ENCODE measurements around the gene ZBTB33. TPM values are rescaled to one million over a fixed set of nuclear protein-coding genes. Genes with fewer than 3 reads are reported as not detected.

The ZBTB33 gene
- total RNA-seq, 6 donors from 2014 or later: 5.0 to 18.6 (median 12.6) TPM

DNA sequence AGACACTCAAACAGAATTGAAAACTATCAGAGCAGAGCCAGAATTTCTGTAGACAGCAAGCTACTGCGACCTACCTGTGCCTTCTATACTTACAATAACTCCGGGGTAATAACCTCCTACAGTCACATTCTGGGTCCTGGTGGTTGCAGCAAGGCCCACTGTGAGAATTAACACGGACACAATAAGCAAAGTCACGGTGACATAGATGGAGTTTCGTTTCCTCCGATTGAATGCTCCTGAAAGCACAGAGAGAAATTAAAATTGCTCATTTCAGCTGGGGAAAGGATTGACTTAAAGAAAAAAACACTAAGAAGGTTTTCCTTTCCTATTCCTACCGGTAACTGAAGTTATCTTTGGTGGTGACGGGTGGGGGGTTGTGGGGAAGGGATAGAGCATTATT is 53.6 kb downstream of the ZBTB33 start:
- 69 to 85% methylated on average over 7 to 8 of the region's 8 CpGs for WGBS, 2 donors
- H3K4me1 ChIP-seq: peaks cover 0 to 6% (median 2%) of the 10 kb centered on the region in 4 donors
- no peaks in the 10 kb centered on the region for H3K27me3 ChIP-seq
- H3K9me3 ChIP-seq: no peaks in the 10 kb centered on the region
- ATAC-seq (ENCODE audit: low FRiP score in 2 of 2): no peak
- peak overlapping the region in 1 of 4 donors; percentile 11 for H3K27ac ChIP-seq
- no peak overlapping the region for H3K4me3 ChIP-seq
- DNase-seq: no peak
- TF ChIP-seq POLR2A (IDR thresholded peaks at IDR 0.05): no peak
- no peak for TF ChIP-seq CTCF (IDR thresholded peaks at IDR 0.05)
- TF ChIP-seq EP300 (IDR thresholded peaks at IDR 0.05): no peak
- no peak for TF ChIP-seq POLR2AphosphoS5 (IDR thresholded peaks at IDR 0.05)
- no peaks in the 10 kb centered on the region for H3K36me3 ChIP-seq

DNA sequence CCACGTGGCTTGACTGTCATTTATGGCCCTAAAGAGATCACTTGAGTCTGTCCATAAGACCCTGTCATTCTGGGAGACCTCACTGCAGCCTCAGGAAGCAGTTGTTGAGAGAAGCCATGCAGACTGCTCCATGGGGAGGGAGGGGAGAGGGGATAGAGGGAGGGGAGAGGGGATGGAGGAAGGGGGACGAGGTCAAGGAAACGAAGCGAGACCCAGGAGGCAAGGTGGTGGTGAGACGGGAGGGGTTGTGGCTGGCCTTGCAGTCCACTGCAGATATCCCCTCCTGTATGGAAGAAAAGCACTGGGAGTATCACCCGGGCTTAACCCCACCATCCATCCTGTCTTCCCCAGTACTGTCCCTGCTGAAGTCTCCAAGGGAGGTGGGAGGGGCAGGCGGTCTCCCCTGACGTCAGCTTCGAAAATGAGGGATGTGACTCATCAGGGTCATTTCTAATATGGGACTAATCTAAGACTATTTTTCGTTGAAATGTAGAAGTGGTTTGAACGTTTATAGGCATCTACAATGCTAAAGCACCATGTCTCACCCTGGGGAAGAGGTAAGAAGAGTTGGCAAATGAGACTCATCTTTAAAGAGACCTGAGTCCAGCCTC is 55.0 kb downstream of the ZBTB33 start:
- no peaks in the 10 kb centered on the region for H3K27me3 ChIP-seq
- no peak for ATAC-seq (ENCODE audit: low FRiP score in 2 of 2)
- WGBS, 2 donors: 47 to 59% methylated on average over 11 of the region's 11 CpGs
- no peak for TF ChIP-seq POLR2AphosphoS5 (IDR thresholded peaks at IDR 0.05)
- no peak for TF ChIP-seq POLR2A (IDR thresholded peaks at IDR 0.05)
- no peak for TF ChIP-seq CTCF (IDR thresholded peaks at IDR 0.05)
- DNase-seq: no peak
- H3K4me1 ChIP-seq: peaks cover 4 to 18% (median 9%) of the 10 kb centered on the region in 4 donors
- no peaks in the 10 kb centered on the region for H3K36me3 ChIP-seq
- no peak overlapping the region for H3K4me3 ChIP-seq
- H3K9me3 ChIP-seq: no peaks in the 10 kb centered on the region
- no peak overlapping the region for H3K27ac ChIP-seq

DNA sequence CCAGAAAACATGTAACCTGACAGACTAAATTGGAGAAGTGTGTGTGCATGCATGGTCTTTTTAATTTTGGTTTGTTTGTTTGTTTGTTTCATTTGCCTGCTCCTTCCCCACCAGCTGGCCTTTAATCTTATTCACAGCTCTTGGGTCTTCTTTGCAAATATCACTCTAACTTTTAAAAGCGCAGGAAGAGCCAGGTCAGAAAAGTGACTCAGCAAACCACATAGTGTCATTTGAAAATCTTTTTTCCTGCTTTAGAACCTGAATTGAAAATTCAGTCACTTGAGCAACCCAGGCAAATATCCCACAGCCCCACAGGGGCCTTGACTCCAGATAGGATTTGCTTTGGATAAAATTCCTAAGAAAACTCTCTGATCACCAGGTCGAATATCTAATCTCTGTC is 56.0 kb downstream of the ZBTB33 start:
- Histone ChIP-seq H3K27ac (no peak overlapping the region), H3K27me3 (peaks cover 0 to 4% (median 0%) of the 10 kb centered on the region in 4 donors), H3K4me3 (no peak overlapping the region), H3K9me3 (no peaks in the 10 kb centered on the region), H3K4me1 (peaks cover 9 to 26% (median 11%) of the 10 kb centered on the region in 4 donors), H3K36me3 (no peaks in the 10 kb centered on the region)
- WGBS, 2 donors: 58 to 64% methylated on average over 2 of the region's 2 CpGs
- ATAC-seq (ENCODE audit: low FRiP score in 2 of 2) (no peak), DNase-seq (no peak)
- TF ChIP-seq POLR2AphosphoS5 (IDR thresholded peaks at IDR 0.05): no peak
- no peak for TF ChIP-seq EP300 (IDR thresholded peaks at IDR 0.05)
- TF ChIP-seq CTCF (IDR thresholded peaks at IDR 0.05): no peak
- TF ChIP-seq POLR2A (IDR thresholded peaks at IDR 0.05): no peak

Other genes starting within 250 kb of the ZBTB33 start
- not detected for gene RHOXF2B, start 173.1 kb upstream of the ZBTB33 start, total RNA-seq
- 1 to 10 TPM in 2 of 6 donors, under 1 TPM in 2, not detected in 2; 0.47 to 3.1 (median 1.5) TPM for gene RHOXF1, start 134.9 kb upstream of the ZBTB33 start, total RNA-seq
- gene RHOXF2, start 92.2 kb upstream of the ZBTB33 start, total RNA-seq: under 1 TPM in 2 of 6 donors, not detected in 4; 0.10 to 0.29 TPM
- 1 to 10 TPM; 1.0 to 3.3 (median 1.6) TPM for gene TMEM255A, start 60.6 kb downstream of the ZBTB33 start, total RNA-seq
- gene ATP1B4, start 111.3 kb downstream of the ZBTB33 start, total RNA-seq: not detected
- 100 to 1,000 TPM in 4 of 6 donors, 10 to 100 TPM in 2; 28.0 to 145 (median 125) TPM for gene LAMP2, start 218.5 kb downstream of the ZBTB33 start, total RNA-seq